HL-60 (cell line): ENCODE results near the gene FOXO6.

Source experiments
- DNase-seq, 2 experiments: peaks; one replicate each; pipeline ENCODE4 v3.0.0-alpha.2; 2010 to 2020; ENCODE audit warnings: low read depth in 1 of 2, low spot score in 1 of 2
- H3K27ac ChIP-seq: fragments of 250-450 bp; sonication (Bioruptor Pico); replicated peaks from 2 replicates; pipeline ENCODE4 v1.5.1; 2020; ENCODE audit warnings: mild to moderate bottlenecking, moderate library complexity
- H3K27me3 ChIP-seq: fragments of 250-450 bp; sonication (Bioruptor Pico); 2 replicates; pipeline ENCODE4 v1.5.1; 2021; ENCODE audit warnings: mild to moderate bottlenecking, moderate library complexity; ENCODE audit not compliant: insufficient read depth, poor library complexity, severe bottlenecking
- H3K4me3 ChIP-seq: replicated peaks from 2 replicates; pipeline ENCODE4 v1.5.1; 2011; ENCODE audit warnings: mild to moderate bottlenecking, control low read depth, low read length; ENCODE audit not compliant: insufficient read depth
- CTCF ChIP-seq: IDR thresholded peaks from one replicate; pipeline ENCODE4 v1.5.1; 2011; ENCODE audit warnings: low read length, control low read depth, inconsistent platforms; ENCODE audit not compliant: insufficient read depth
- GABPA ChIP-seq: IDR thresholded peaks from 2 replicates; pipeline ENCODE4 v1.6.1; 2012; ENCODE audit warnings: low read depth
- POLR2AphosphoS5 ChIP-seq: IDR thresholded peaks from 2 replicates; pipeline ENCODE4 v1.6.1; 2012; ENCODE audit warnings: low read depth
- REST ChIP-seq: IDR thresholded peaks from 2 replicates; pipeline ENCODE4 v1.6.1; 2012; ENCODE audit warnings: low read depth; ENCODE audit not compliant: insufficient replicate concordance
- SPI1 ChIP-seq: IDR thresholded peaks from 2 replicates; pipeline ENCODE4 v1.6.1; 2012; ENCODE audit warnings: low read depth, mild to moderate bottlenecking, borderline replicate concordance

The FOXO6 gene

GRCh38 chr1:41369531-41369930, 8.3 kb downstream of the FOXO6 start:
- no peak for DNase-seq
- no peak overlapping the region for H3K27ac ChIP-seq
- TF ChIP-seq REST = no peak
- H3K4me3 ChIP-seq = no peak overlapping the region
- no peaks in the 10 kb centered on the region for H3K27me3 ChIP-seq

DNA sequence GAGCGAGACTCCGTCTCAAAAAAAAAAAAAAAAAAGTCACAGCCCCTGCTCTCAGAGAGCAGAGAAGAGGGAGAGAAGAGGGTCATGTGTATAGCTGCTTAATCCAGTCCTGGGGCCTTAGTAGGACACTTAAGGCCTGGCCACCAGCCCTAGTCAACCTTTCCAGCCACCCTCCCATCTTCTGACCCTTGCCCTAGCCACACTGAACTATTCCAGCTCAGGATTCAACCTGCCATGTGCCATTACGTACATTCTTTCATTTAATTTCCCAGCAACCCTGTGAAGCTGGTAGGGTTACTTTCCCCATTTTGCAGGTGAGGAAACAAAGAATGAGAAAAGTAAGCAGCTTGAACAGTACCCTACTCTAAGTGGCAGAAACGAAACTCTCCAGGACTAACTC, 9.0 kb downstream of the FOXO6 start:
- TF ChIP-seq SPI1 (no peak), GABPA (no peak), REST (no peak), POLR2AphosphoS5 (no peak), CTCF (no peak)
- DNase-seq = no peak
- Histone ChIP-seq H3K4me3 (no peak overlapping the region), H3K27ac (no peak overlapping the region), H3K27me3 (no peaks in the 10 kb centered on the region)

DNA sequence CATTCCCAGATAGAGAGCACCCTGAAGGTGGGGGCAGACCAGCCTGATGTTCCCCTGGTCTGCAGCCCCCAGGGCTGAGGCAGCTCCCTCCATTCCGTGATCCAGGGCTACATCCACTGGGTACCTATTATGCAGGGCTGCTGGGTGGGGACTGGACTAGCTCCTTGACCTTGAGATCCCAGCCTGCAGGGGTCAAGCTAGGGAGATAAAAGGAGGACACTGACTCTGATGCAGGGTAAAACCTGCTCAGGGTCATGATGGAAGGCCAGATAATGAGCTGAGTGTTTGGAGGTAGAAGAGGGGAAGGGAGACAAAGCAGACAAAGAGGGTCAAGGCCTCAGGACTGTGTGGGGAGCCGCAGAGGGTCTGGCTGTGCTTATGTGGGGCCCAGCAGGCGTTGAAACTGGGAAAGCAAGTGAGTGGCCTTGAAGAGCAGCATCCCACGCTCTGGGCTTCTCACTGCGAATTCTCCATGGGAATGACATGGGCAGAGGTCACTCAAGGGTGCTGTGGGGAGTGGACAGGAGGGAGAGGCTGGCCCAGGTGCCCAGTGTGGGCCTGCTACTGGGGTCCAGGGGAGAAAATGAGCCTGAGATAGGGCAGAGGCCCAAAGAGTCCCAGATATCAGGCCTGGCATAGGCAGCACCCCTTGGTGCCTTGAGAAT, 9.7 kb downstream of the FOXO6 start:
- no peak for DNase-seq
- TF ChIP-seq GABPA (no peak), REST (no peak), POLR2AphosphoS5 (no peak), CTCF (no peak), SPI1 (no peak)
- Histone ChIP-seq H3K4me3 (no peak overlapping the region), H3K27ac (no peak overlapping the region), H3K27me3 (no peaks in the 10 kb centered on the region)
